DOHH2 (cell line): Measurements from ENCODE around the gene SNX5.

Source experiments
- H3F3A ChIP-seq: fragments of 200-600 bp; sonication (generic), shearing (Covaris generic); 2 replicates; pipeline ENCODE4 v1.6.0; 2016; ENCODE audit warnings: antibody characterized with exemption, mild to moderate bottlenecking; ENCODE audit not compliant: control insufficient read depth, insufficient read depth
- H3K27ac ChIP-seq: fragments of 200-600 bp; sonication (generic); 2 replicates; pipeline ENCODE4 v1.5.1; 2014; ENCODE audit warnings: low read depth, mild to moderate bottlenecking, low read length, moderate library complexity
- H3K27me3 ChIP-seq: fragments of 200-600 bp; sonication (generic); 2 replicates; pipeline ENCODE4 v1.6.1; 2014; ENCODE audit warnings: mild to moderate bottlenecking, low read length, mixed read lengths; ENCODE audit not compliant: control insufficient read depth
- H3K36me3 ChIP-seq: fragments of 200-600 bp; sonication (generic); 2 replicates; pipeline ENCODE4 v1.6.1; 2014; ENCODE audit warnings: mild to moderate bottlenecking, low read length, moderate library complexity, mixed read lengths; ENCODE audit not compliant: control insufficient read depth
- H3K4me1 ChIP-seq: fragments of 200-600 bp; sonication (generic); 2 replicates; pipeline ENCODE4 v1.6.1; 2014; ENCODE audit warnings: mild to moderate bottlenecking, low read length, mixed read lengths; ENCODE audit not compliant: control insufficient read depth
- H3K4me2 ChIP-seq: fragments of 200-600 bp; sonication (generic); 2 replicates; pipeline ENCODE4 v1.6.0; 2014; ENCODE audit warnings: mild to moderate bottlenecking, low read length, moderate library complexity
- H3K4me3 ChIP-seq: fragments of 200-600 bp; sonication (generic); 2 replicates; pipeline ENCODE4 v1.5.1; 2014; ENCODE audit warnings: mild to moderate bottlenecking, low read length, mixed read lengths
- H3K79me2 ChIP-seq: fragments of 200-600 bp; sonication (generic); 2 replicates; pipeline ENCODE4 v1.6.1; 2014; ENCODE audit warnings: mild to moderate bottlenecking, low read length, mixed read lengths; ENCODE audit not compliant: control insufficient read depth
- H3K9me2 ChIP-seq: fragments of 200-600 bp; sonication (generic); replicated peaks from 2 replicates; pipeline ENCODE4 v1.6.1; 2014; ENCODE audit warnings: mild to moderate bottlenecking, low read length, mixed read lengths; ENCODE audit not compliant: control insufficient read depth
- H3K9me3 ChIP-seq: fragments of 200-600 bp; sonication (generic); 2 replicates; pipeline ENCODE4 v1.6.1; 2014; ENCODE audit warnings: antibody characterized with exemption, low read length, mixed read lengths; ENCODE audit not compliant: control insufficient read depth, insufficient read depth
- H4K20me1 ChIP-seq: fragments of 200-600 bp; sonication (generic); 2 replicates; pipeline ENCODE4 v1.6.0; 2014; ENCODE audit warnings: low read depth, mild to moderate bottlenecking, antibody characterized with exemption, low read length, moderate library complexity; ENCODE audit not compliant: control insufficient read depth, insufficient read depth
- EZH2phosphoT487 ChIP-seq: fragments of 200-600 bp; sonication (generic); IDR thresholded peaks from 2 replicates; pipeline ENCODE4 v1.6.1; 2017; ENCODE audit warnings: borderline replicate concordance, mild to moderate bottlenecking, antibody characterized with exemption, low read length, moderate library complexity, mixed read lengths
- TF ChIP-seq, protein P1 (sequence below): fragments of 200-600 bp; sonication (generic); IDR thresholded peaks from one replicate; pipeline ENCODE4 v1.5.1; 2014; ENCODE audit warnings: antibody characterized with exemption, mild to moderate bottlenecking, low read depth, low read length; ENCODE audit not compliant: poor library complexity, severe bottlenecking

SNX5 gene

DNA sequence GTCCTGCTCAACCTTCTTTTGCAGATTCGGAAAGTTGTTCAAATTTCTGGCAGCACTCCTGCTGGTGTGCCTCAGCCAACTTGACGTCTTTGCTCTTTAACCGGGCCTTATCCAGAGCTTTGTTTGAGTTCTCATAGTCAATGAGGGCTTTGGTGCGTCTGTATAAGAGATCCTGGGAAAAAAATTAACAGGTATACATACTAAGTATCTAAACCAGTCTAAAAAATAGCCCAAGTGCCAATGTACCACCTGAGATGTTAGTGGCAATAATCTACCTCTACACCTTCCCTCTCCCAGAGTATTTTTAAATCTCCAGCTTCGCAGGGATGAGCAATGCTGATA, 21.1 kb downstream of the SNX5 start:
- Histone ChIP-seq H3K9me2 (no peaks in the 10 kb centered on the region), H3K9me3 (no peaks in the 10 kb centered on the region), H3K36me3 (peaks cover 99% of the 10 kb centered on the region), H4K20me1 (peaks cover 52% of the 10 kb centered on the region; the same call in 1 of the 2 replicates), H3K4me2 (peak overlapping the region; percentile 80), H3K4me1 (peaks cover 100% of the 10 kb centered on the region), H3K27me3 (no peaks in the 10 kb centered on the region), H3F3A (peaks cover 96% of the 10 kb centered on the region), H3K27ac (peak overlapping the region; percentile 79), H3K79me2 (peaks cover 91% of the 10 kb centered on the region), H3K4me3 (peak overlapping the region; percentile 37)
- no peak for TF ChIP-seq EZH2phosphoT487
- TF ChIP-seq, protein P1, sequence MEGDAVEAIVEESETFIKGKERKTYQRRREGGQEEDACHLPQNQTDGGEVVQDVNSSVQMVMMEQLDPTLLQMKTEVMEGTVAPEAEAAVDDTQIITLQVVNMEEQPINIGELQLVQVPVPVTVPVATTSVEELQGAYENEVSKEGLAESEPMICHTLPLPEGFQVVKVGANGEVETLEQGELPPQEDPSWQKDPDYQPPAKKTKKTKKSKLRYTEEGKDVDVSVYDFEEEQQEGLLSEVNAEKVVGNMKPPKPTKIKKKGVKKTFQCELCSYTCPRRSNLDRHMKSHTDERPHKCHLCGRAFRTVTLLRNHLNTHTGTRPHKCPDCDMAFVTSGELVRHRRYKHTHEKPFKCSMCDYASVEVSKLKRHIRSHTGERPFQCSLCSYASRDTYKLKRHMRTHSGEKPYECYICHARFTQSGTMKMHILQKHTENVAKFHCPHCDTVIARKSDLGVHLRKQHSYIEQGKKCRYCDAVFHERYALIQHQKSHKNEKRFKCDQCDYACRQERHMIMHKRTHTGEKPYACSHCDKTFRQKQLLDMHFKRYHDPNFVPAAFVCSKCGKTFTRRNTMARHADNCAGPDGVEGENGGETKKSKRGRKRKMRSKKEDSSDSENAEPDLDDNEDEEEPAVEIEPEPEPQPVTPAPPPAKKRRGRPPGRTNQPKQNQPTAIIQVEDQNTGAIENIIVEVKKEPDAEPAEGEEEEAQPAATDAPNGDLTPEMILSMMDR = no peak

DNA sequence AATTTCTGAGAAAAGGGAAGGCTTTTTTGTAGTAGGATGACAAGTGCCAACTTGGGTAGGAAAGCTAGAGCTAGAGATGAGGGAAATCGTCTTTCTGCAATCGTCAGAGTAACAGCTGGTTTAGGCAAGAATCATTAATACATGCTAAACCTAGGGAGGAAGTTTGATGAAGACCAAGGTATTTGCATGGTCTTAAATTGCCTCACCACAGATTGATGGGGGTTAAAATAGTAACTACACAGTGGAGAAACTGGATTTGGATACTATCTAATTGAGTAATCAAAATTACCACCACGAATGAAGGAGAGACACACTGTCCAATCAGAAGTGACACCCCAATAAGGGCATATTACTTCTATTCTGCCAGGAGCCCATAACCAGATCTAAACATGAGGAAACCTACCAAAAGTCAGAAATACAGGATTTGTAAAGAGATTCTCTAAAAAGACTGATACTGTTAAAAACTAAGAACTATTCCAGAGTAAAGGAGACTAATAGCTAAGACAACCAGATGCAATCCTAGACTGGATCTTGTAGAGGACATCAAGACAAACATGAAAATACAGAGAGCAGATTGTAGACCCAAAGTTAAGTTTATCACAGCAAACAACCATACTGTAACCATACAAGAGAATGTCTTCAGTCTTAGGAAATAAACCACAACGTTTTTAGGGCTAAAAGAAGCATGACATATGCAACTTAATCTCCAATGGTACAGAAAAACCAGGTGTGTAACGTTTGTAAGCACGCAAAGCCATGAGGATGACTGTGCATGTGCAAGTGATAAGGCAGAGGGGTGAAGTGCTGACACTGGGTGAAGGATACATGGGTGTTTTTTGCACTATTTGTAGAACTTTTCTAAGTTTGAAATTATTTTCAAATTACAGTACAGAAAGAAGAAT, 21.8 kb downstream of the SNX5 start:
- H3K27me3 ChIP-seq = no peaks in the 10 kb centered on the region
- peaks cover 54% of the 10 kb centered on the region; the same call in 1 of the 2 replicates for H4K20me1 ChIP-seq
- peaks cover 100% of the 10 kb centered on the region for H3K4me1 ChIP-seq
- peak overlapping the region; percentile 37 for H3K4me3 ChIP-seq
- TF ChIP-seq EZH2phosphoT487 = no peak
- TF ChIP-seq, protein P1 = no peak
- H3K79me2 ChIP-seq = peaks cover 86% of the 10 kb centered on the region
- H3K27ac ChIP-seq = peak overlapping the region; percentile 79
- H3K36me3 ChIP-seq = peaks cover 99% of the 10 kb centered on the region
- H3K9me2 ChIP-seq = no peaks in the 10 kb centered on the region
- peaks cover 97% of the 10 kb centered on the region for H3F3A ChIP-seq
- H3K4me2 ChIP-seq = peak overlapping the region; percentile 80
- H3K9me3 ChIP-seq = no peaks in the 10 kb centered on the region

DNA sequence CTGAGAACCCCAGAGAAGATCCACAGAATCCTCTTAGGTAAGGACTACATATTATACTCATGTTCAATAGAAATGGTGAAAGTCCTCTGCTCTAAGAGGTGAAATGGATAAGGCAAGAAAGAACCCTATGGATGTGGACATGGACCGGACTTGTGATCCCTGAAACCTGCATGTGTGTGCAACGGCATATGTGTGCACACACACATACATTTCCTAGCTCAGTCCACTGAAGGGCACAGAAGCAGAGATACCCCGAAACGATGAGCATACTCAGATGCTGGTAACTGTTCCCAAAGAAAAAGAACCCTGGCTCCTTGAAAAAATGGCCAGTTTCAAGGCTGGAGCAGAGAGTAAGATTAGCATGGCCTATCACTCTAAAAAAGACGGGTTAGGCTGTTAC, 22.6 kb downstream of the SNX5 start:
- Histone ChIP-seq H3K79me2 (peaks cover 78% of the 10 kb centered on the region), H3F3A (peaks cover 98% of the 10 kb centered on the region)
- TF ChIP-seq, protein P1 = no peak
- no peak for TF ChIP-seq EZH2phosphoT487

More for the DNA sequence above, 22.6 kb downstream of the SNX5 start:
- Histone ChIP-seq H3K9me3 (no peaks in the 10 kb centered on the region), H4K20me1 (peaks cover 47% of the 10 kb centered on the region; the same call in 1 of the 2 replicates), H3K4me3 (peak overlapping the region; percentile 37), H3K27me3 (no peaks in the 10 kb centered on the region), H3K27ac (peak overlapping the region; percentile 79), H3K36me3 (peaks cover 99% of the 10 kb centered on the region), H3K9me2 (no peaks in the 10 kb centered on the region), H3K4me2 (peak overlapping the region; percentile 80), H3K4me1 (peaks cover 100% of the 10 kb centered on the region)
